EL (cell line): ENCODE measurements around the gene SYDE2.
"Not testable (repeated sequence)": the region's sequence is repeated elsewhere in the genome, so short reads cannot be mapped to it uniquely, and the experiment has no call there.

Source experiments
- DNase-seq: peaks from one replicate; pipeline ENCODE4 v3.0.0-alpha.2; 2016

The SYDE2 gene

DNA sequence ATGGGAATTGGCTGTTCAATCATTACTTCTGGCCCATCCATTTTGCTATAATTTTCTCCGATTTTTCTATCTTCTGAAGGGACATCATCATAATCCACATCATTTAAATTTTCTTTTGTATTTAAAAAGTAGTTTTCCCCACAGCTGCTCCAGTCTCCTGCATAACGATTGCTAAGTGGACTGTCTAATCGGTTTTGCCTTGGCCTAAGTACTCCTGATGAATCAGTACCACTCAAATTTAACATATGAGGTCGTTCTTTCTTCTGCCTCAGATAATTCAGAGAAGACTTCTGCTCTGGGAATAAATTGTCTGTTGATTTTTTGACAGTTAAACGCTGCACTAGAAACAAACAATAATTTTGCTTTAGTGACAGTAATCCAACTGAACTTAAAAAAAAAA lies 41.9 kb downstream of the SYDE2 start:
- no peak for DNase-seq

DNA sequence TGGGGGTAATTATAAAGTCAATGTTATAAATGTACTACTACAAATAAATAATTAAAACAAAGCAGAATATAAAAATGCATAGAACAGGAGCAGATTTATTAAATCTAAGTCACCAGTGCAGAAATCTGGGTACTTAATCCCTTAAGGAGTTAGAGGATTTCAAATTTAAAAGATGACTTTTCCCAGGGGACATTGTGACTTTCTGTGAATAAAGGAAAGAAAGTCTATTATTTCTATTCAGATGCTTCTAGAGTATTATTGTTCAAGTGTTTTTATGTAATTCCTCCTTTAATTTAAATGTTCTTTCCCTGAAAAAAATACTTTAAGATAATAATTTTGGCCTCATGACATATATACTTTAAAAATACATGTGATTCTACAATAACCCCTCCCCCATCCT lies 43.4 kb downstream of the SYDE2 start:
- no peak for DNase-seq

DNA sequence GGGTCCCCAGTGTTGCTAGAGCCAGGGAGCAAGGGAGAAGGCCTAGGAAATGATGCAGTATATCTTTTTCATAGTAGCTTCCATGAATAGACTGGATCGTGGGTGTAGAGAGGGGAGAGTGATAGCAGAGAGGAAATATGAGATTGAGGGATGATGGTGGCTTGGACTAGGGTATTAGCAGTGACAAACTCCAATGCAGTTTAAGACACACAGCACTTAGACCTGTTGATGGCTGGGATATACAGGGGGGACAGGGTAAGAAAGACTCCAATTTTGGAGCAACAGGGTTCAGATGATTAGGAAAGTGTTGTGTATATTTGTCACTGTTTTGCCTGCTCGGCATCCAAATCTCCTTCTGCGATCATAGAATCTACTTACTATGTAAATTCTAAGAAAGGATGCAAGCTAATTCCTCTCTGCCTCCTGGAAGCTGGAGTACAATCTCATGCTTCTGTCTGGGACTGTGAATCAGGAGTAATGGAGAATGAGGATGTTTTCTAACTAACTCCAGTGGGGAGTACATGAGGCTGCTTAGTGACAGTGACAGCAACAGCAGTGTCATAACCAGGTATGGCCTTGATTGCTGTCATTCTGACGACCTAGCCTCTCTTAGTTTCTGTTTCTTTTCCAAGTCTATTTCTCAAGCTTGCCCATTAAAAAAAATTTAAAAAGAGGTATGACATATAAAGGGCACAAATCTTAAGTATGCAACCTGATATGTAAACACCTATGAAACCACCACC lies 47.5 kb downstream of the SYDE2 start:
- DNase-seq: no peak

DNA sequence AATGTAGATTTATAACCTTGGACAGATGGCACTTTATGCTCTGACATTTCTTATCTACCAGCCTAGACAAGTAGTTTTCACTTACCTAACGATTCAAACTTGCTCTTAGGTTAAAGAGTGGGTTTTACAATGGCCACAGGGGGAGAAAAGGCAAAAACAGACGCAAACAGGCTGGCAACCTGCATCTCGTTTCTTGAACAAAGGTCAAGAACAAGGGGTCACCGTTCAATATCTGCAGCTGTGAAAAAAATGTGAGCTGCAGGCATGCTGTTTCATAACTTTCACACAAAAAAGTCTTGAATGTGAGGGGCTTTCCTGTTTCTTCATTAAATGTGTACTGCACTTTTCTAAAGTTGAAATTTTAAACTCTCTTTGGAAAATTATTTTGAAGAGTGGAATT lies 49.4 kb downstream of the SYDE2 start:
- DNase-seq: no peak

DNA sequence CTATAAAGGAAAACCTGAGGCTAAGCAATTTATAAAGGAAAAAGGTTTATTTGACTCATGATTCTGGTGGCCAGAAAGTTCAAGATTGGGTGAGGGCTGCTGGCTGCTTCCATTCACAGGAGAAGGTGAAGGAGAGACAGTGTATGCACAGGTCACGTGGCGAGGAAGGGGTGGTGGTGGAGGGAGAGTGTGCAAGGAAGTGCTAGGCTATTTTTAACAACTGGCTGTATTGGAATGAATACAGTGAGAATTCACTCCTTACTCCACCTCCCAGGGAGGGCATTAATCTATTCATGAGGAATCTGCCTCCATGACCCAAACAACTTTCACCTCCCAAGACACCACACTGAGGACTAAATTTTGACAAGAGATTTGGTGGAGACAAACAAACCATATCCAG lies 51.0 kb downstream of the SYDE2 start:
- no peak for DNase-seq

DNA sequence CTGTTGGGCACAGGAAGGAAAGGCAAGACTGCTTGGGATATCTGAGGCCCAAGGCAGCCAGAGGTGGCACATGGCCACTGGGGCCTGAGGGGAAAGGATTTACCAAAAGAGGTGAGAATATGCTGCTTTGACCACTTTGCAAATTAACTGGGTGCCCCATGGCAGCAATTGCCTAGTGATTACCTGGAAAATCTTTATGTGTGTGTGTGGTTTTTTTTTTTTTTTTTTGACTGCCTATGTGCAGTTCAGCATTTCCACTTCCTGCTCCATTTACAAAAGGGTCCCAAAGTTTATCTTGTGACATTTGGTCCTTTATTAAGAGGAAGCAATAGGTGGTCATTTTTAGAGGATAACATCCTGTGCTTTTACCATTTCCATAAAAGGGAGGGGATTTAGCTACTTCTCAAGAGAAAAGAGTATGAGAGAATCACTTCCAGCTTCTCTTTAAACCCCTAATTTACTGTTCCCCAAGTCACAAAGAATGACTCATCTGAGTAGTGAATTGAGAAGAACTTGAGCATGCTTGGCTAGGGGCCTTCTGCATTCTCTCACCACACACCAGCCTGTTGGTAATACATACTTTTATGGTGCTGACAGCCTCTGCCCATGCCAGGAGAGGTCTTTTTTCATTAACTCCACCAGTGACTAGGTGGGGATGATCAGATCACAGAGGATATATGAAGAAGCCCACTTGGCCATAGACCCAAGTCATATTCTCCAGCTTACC lies 52.1 kb downstream of the SYDE2 start:
- DNase-seq: peak; percentile 76

DNA sequence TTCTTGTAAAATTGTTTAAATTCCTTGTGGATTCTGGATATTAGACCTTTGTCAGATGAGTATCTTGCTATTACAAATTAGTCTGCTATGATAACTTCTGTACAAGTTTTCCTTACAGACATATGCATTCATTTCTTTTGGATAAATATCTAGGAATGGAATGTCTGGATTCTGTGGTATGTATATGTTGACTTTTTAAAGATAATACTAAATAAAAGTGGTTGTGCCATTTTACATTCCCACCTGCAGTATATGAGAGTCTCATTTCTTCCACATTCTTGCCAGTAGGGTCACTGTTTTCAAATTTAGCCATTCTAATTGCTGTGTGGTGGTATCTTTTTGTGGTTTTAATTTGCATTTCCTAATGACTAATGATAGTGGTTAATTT lies 53.9 kb downstream of the SYDE2 start:
- DNase-seq: peak; percentile 87

DNA sequence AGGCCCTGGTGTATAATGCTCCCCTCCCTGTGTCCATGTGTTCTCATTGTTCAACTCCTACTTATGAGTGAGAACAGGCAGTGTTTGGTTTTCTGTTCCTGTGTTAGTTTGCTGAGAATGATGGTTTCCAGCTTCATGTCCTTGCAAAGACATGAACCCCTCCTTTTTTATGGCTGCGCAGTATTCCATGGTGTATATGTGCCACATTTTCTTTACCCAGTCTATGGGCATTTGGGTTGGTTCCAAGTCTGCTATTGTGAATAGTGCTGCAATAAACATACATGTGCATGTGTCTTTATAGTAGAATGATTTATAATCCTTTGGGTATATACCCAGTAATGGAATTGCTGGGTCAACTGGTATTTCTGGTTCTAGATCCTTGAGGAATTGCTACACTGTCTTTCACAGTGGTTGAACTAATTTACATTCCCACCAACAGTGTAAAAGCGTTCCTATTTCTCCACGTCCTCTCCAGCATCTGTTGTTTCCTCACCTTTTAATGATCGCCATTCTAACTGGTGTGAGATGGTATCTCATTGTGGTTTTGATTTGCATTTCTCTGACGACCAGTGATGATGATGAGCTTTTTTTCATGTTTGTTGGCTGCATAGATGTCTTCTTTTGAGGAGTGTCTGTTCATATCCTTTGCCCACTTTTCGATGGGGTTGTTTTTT lies 54.4 kb downstream of the SYDE2 start:
- DNase-seq: not testable (repeated sequence)

DNA sequence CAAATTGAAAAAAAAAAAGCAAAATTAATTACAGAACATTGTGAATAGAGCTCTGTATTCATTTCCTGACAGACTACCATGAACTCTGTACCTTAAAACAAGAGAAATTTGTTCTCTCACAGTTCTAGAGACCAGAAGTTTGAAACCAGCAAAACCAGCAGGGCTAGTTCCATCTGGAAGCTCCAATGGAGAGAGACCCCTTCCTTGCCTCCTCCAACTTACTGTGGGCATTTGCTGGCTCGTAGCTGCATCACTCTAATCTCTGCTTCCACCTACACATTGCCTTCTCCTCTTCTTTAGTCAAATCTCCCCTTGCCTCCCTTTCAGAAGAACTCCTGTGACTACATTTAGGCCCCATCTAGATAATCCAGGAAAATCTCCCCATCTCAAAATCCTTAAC lies 56.5 kb downstream of the SYDE2 start:
- DNase-seq: no peak

DNA sequence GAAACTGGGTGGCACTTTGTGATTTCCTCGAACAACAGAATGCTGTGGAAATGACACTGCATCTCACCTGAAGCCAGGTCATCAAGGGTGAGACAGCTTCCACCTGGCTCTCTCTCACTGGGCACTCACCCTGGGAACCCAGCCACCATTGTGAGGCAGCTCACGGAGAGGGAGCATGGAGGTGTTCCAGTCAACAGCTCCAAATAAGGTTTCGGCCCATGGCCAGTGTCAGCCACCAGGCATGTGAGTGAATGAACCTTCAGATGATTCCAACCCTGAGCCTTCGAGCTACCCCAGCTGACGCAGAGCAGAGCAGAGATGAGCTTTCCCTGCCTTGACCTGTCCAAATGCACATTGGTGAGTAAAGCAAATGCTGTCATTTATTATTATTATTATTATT lies 58.1 kb downstream of the SYDE2 start:
- no peak for DNase-seq

DNA sequence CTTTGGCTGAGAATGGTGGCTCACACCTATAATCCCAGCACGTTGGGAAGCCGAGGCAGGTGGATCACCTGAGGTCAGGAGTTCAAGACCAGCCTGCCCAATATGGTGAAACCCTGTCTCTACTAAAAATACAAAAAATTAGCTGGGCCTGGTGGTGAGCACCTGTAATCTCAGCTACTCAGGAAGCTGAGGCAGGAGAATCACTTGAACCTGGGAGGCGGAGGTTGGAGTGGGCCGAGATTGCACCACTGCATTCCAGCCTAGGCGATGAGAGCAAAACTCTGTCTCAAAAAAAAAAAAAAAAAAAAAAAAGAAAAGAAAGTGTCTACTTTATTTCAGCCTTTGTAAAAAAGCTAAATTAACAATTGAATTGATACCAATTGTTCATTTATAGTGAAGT lies 62.4 kb downstream of the SYDE2 start:
- DNase-seq: not testable (repeated sequence)

DNA sequence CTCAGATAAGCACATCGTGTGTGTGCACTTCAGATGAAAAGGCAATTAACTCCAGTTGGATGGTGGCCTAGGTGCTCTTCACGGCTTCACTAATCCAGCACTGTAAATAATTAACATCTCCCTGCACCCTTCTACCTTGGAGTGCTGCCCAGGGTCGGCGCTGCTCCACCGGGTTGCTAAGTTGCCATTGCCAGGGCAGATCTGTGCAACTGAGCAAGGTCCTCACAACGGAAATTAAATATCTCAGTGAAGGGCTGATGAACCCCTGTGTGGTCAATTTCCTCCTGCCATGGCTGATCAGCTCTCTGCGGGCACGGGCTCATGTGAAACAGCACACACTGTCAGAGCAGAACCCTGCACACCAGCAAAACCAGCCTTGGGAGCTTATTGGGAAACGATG lies 63.2 kb downstream of the SYDE2 start:
- DNase-seq: no peak

DNA sequence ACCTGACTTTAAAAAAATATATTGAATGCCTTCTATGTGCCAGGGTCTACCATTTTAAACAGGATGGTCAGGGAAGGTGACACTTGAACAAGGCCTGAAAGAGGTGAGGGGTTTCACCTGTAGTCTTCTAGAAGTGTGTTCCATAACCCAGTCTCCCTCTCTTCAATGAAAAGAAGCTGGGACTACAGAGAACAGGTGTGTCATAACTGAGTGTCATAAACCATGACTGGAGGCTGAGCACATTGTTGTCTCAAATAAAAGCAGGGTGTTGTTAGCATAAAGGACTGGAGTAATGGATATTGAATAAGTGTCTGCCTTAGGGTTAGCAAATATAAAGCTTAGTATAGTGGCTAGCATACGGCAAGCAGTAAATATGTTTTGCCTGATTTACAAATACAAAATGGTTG lies 65.4 kb downstream of the SYDE2 start:
- no peak for DNase-seq

DNA sequence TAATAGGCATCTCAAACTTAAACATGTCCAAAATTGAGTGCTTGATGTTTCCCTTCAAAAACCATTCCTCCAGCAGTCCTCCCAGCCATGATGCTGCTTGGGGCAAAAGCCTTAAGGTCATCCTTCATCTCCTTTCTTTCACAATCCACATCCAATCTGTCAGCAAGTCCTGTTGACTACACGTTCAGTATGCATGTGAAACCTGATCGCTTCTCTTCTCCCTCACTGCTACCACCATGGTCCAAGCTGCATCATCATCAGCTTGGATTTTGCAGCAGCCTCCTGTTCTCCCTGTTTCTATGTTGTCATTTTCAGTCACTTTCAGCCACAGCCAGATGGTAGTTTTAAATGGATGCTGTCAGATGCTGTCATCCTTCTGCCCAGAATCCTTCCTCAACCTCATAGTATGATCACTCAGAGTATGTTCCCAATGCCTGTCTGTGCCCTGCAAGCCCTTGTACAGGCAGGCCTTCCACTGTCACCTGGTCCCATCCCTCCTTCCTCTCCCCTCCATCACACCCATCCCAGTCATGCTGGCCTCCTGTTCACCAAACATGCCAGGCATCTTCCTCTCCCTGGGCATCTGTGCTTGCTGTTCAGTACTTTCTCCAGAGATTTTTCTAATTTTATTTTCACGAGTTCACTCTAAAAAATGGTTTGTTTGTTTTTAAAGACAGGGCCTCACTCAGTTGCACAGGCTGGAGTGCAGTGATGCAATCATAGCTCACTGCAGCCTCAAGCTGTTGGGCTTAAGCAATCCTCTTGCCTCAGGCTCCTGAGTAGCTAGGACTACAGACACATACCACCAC lies 66.0 kb downstream of the SYDE2 start:
- DNase-seq: peak; percentile 71

DNA sequence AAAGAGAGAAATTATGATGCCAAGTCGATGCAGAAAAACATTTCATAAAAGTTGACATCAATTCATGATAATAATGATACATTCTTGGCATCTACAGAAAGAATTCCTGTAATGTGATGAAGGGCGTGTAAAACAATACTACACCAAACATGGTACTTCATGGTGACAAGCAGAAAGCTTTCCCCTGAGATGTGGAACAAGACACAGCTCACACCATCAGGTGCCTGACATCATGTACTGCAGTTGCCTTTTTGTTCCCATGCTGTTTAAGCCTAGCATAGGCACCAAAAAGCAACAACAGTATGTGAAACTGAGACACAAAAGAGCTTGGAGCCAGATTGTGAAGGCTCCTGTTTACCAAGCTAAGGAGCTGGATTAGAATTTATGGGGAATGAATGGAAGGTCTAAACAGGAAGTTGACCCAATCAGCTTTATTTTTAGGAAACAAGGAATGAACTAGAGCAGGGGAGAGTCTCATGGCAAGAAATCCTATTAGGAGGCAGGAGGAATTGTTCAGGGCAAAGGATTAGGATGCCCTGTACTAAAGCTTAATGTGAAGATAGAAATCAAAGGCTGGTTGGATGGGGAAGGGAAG lies 67.2 kb downstream of the SYDE2 start:
- no peak for DNase-seq

DNA sequence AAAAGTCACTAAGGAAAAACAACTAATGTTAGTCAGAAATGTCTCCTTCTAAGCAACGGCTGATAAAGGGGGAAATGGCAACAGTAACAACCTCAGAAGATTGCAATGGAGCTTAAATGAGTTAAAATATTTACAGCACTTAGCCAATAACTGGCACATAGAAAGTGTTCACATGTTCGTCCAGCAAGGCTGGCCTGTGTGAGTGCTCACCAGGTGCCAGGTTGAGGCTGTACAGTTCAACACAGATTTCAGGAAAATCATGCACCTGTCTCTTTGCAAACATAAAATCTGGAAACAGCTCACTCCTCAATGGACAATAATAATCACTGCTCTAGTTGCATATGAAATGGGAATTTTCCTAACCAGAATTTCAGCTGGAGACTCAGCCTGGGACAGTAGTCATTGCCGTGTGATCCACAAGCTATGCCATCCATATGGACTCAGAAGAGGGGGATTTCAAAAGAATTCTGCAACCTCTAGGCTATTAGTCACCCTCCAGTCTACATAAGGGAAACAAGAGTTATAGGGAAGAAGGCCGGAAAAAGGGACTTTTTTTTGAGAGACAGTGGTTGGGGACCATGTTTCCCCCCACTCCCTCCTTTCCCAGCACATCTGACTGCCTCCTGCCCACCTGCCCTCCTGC lies 68.6 kb downstream of the SYDE2 start:
- peak; percentile 37 for DNase-seq

DNA sequence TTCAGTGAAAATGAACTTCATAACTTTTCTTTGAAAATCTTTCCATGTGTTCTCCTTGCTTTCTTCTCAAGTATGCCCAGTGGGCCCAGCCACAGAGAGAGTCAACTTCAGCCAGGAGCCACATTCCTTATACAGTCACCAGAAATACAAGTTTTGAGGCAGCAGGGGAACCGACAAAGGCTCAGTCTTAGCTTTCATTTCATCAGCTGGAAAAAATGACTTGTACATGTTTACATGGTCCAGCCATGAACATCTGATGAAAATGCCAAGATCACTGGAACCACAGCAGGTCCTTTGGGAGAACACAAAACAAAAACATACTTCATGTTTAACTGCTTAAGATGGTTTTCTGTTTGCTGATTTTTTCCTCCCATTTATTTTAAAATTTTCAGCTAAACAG lies 72.5 kb downstream of the SYDE2 start:
- DNase-seq: peak; percentile 41

DNA sequence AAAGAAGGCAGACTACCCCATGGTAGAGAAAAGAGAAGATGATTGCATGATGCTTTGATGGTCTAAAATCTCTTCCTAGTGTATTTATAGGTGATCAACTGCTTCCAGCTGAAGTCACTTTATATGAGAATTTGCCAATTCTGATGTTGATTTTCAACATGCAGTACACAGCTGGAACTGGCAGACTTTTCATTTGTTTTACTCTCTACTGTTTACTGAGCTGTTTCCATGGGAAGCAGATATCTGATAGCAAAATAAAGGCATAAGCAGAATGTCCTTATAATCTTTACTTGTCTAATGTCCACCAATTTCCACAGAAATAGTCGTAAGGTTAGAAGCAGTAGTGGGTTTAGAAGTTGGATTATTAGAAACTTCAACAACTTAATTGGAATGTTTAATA lies 74.9 kb downstream of the SYDE2 start:
- DNase-seq: no peak

DNA sequence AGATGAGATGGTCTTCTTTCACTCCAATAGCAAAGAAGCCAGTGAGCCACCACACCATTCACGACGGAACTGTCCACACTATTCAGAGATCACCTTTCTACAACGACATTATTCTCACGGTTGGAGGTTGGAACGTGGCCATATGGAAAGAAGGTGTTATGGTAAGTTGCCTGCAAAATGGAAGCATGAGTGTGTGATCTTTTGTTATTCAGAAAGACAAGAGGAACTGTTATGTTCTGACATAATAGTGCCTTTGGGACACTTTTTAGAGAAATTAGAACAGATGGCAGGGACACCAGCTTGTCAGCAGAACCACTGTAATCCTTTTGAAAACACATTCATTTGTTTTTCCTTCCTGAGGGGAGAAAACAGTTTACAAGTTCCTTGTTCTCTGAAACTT lies 76.7 kb downstream of the SYDE2 start:
- no peak for DNase-seq

DNA sequence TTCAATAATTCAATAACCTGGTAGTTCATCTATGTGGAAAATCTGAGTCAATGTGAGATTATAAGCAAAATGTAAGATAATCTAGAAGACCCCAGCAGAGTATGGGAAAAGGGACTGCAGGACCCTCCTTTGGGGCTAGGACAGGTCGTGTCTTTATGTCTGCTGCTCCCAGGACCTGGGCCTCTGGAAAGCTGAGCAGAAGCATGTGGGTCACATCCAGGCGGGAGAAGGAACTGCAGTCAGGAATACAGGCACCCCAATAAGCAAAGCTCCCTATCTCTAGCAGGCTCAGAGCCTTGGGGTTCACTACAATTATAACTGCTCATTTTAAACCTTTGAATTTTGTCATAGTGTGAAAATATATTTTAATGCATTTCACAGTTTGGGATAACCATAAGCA lies 78.6 kb downstream of the SYDE2 start:
- DNase-seq: no peak

DNA sequence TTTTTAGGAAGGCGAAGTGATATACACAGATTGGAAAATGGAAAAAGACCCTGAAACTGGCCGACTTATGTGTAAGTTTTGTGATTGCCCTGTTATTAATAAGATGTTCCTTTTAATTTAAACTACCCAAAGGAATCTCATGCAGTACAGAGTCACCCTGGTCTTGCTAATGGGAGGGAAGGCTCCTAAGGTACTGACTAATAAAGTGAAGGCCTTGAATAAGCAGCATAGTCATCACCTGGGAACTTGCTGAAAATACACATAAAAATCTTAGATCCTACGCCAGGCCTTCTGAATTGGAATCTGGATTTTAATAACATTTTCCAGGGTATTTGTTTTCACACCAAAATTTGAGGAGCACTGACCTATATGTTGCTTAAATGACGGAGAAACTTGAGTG lies 79.1 kb downstream of the SYDE2 start:
- peak; percentile 10 for DNase-seq

DNA sequence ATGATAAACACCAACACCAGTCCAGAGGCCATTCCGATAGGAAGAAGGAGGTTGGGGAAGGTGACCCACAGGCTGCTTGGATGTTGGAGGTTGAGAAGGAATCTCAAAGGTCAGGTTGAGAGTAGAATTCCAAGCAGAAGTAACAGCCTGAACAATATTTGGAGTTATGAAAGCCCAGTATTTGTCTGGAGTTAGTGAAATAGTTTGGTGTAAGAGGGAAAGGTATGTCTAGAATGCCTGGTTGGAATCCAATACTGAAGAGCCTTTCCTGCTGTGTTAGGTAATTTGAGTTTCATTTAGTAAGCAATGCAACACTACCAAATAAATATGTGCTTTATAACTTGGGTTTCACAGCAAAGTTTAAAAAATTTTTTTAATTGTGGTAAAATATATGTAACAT lies 82.1 kb downstream of the SYDE2 start:
- DNase-seq: no peak
